Measurements from ENCODE around the gene AMFR.

Gene AMFR

DNA sequence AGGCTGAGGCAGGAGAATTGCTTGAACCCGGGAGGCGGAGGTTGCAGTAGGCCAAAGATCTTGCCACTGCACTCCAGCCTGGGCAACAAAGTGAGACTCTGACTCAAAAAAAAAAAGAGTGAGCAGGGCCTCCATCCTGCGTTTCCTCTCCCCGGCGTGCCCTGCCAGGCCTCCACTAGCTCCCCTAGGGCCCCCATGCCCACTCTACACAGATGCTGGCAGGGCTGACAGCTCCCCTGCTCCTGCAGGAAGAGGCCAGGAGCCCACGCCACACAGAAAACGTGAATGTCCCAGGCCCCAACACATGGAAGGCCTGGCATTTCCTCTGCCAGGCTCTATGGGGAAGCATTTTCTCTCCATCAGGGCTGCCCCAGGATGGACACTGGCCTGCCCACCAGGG is 109.4 kb downstream of the AMFR start:
- TF ChIP-seq, protein P1, sequence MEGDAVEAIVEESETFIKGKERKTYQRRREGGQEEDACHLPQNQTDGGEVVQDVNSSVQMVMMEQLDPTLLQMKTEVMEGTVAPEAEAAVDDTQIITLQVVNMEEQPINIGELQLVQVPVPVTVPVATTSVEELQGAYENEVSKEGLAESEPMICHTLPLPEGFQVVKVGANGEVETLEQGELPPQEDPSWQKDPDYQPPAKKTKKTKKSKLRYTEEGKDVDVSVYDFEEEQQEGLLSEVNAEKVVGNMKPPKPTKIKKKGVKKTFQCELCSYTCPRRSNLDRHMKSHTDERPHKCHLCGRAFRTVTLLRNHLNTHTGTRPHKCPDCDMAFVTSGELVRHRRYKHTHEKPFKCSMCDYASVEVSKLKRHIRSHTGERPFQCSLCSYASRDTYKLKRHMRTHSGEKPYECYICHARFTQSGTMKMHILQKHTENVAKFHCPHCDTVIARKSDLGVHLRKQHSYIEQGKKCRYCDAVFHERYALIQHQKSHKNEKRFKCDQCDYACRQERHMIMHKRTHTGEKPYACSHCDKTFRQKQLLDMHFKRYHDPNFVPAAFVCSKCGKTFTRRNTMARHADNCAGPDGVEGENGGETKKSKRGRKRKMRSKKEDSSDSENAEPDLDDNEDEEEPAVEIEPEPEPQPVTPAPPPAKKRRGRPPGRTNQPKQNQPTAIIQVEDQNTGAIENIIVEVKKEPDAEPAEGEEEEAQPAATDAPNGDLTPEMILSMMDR (IDR thresholded peaks at IDR 0.05; ENCODE audit: control insufficient read depth, extremely low read depth, insufficient read depth) = no peak
- no peak overlapping the region for H3K4me3 ChIP-seq (ENCODE audit: low read depth, low read length)
- no peak for DNase-seq (ENCODE audit: low read depth)

DNA sequence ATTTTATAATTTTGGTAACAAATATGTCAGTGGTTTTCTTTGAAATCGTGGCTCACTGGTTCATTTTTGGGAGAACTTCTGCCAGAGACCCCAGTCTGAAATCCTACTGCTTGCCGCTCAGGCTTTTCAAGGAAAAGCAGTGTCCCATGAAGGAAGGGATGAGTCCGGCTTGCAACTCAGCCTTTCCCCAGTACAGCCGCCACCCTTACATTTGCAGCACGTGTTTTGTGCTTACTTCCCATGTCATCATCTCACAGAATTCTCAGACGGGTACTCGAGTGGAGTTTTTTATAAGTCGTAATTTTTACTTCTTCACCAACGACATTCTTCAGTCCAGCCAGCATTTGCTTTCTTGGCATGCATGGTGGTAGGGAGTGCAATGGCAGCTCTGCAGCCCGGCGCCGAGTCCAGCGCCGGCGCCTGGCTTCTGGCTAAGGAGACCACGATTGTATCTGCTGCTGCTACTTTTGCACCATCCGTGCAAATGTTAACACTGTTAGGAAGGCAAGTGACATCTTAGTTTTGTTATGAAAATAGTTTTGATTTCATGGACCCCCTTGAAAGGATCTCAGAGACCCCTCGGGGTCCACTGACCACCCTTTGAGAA is 111.0 kb downstream of the AMFR start:
- no peak overlapping the region for H3K4me3 ChIP-seq (ENCODE audit: low read depth, low read length)
- TF ChIP-seq, protein P1 (IDR thresholded peaks at IDR 0.05; ENCODE audit: control insufficient read depth, extremely low read depth, insufficient read depth) = no peak
- no peak for DNase-seq (ENCODE audit: low read depth)

DNA sequence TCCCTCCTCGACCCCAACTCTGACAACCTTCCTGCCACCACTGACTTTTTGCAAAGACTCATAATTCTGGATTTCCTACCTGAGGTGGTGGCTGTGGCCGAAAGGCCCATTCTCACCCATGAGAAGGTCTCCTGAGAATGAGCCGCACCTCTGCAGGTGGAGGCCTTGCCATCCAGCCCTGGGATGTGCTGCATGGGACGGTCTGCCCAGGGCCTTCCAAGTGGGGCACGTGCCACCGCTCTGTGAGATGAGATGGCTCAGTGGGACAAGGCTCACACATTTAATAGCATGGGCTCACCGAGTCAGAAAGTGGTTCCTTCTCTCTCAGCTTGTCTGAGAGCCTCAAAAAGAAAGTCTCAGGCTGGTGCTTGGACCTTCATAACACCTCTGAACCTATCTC is 112.8 kb downstream of the AMFR start:
- H3K4me3 ChIP-seq (ENCODE audit: low read depth, low read length) = no peak overlapping the region
- DNase-seq (ENCODE audit: low read depth) = no peak
- TF ChIP-seq, protein P1 (IDR thresholded peaks at IDR 0.05; ENCODE audit: control insufficient read depth, extremely low read depth, insufficient read depth) = no peak

DNA sequence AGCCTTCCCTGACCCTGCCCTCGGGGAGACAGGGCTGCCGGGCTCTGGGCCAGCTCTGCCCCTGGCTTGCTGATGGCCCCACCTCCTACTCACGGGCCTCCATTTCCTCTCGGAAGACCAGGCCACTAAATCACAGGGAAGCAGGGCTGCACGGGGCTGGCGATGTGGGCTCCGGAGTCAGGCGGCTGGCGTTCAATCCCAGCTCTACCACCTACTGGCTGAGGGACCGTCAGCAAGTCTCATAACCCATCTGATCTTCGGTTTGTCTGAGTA is 113.4 kb downstream of the AMFR start:
- TF ChIP-seq, protein P1 (IDR thresholded peaks at IDR 0.05; ENCODE audit: control insufficient read depth, extremely low read depth, insufficient read depth) = no peak
- no peak overlapping the region for H3K4me3 ChIP-seq (ENCODE audit: low read depth, low read length)
- DNase-seq (ENCODE audit: low read depth) = no peak

Data from LNCaP clone FGC (cell line).